Activated naive CD8-positive, alpha-beta T cell (primary cell): ENCODE data around the gene BACH2.

Experiments
- H3K27ac Mint-ChIP-seq: one replicate; pipeline ENCODE4 v1.8.0; 2021; ENCODE audit warnings: mixed read lengths
- H3K27me3 Mint-ChIP-seq: one replicate; pipeline ENCODE4 v1.8.0; 2021; ENCODE audit warnings: mixed read lengths
- H3K36me3 Mint-ChIP-seq: one replicate; pipeline ENCODE4 v1.8.0; 2021; ENCODE audit warnings: mixed read lengths
- H3K4me1 Mint-ChIP-seq: one replicate; pipeline ENCODE4 v1.8.0; 2021; ENCODE audit warnings: low read depth, mixed read lengths
- H3K4me3 Mint-ChIP-seq: one replicate; pipeline ENCODE4 v1.8.0; 2021; ENCODE audit warnings: mild to moderate bottlenecking, mixed read lengths
- H3K9me3 Mint-ChIP-seq: one replicate; pipeline ENCODE4 v1.8.0; 2021; ENCODE audit warnings: low read depth, mixed read lengths

The BACH2 gene

DNA sequence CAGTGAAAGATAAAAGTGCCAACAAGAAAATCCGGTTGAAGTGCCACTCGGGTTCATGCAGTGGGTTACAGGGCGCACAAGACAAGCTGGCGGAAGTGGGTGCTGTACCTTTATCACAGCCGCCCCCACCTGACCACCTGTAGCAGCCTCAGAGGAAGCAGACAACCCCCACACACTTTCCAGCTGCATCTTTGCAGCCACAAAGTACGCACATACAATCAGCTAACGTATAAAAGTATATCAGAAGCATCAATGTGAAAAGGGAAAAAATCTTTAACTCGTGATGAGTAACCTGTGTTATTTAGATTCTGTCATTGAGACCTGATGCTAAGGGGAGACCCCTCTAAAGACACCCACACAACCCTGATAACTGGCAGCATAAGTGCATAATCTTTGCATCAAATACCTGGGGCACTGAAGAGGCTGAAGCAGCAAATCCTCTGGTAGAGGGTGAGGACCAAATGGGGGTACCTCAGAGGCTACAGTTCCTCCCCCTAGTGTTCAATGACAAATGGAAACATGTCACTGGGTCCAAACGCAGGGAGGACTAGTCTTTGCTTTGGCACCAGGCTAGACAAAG is 22.1 kb downstream of the BACH2 start:
- peaks cover 90% of the 10 kb centered on the region for H3K4me1 Mint-ChIP-seq
- H3K4me3 Mint-ChIP-seq, result peak overlapping the region; percentile 71
- peaks cover 38% of the 10 kb centered on the region for H3K36me3 Mint-ChIP-seq
- H3K9me3 Mint-ChIP-seq, result no peaks in the 10 kb centered on the region
- peak overlapping the region; percentile 96 for H3K27ac Mint-ChIP-seq
- H3K27me3 Mint-ChIP-seq, result no peaks in the 10 kb centered on the region

DNA sequence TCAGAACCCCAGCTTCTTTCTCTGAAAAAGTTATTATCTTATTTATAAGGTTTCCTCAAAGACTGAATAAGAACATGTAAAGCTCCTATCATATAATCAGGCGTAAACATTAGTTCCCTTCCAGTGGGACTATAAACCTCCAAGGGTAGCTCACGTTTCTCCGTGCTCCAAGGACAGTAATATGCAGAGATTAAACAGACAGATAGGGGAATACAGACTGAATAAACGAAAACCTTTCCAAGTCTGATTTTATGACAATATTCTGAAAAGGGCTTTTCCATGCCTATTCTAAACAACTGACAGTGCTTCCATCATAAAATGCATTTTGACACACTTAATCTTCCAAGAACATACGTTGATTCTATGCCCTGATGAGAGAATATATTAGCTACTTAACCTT is 22.8 kb downstream of the BACH2 start:
- Mint-ChIP-seq H3K4me1 (peaks cover 90% of the 10 kb centered on the region), H3K27ac (peak overlapping the region; percentile 96), H3K4me3 (peak overlapping the region; percentile 71), H3K27me3 (no peaks in the 10 kb centered on the region), H3K36me3 (peaks cover 38% of the 10 kb centered on the region), H3K9me3 (no peaks in the 10 kb centered on the region)

DNA sequence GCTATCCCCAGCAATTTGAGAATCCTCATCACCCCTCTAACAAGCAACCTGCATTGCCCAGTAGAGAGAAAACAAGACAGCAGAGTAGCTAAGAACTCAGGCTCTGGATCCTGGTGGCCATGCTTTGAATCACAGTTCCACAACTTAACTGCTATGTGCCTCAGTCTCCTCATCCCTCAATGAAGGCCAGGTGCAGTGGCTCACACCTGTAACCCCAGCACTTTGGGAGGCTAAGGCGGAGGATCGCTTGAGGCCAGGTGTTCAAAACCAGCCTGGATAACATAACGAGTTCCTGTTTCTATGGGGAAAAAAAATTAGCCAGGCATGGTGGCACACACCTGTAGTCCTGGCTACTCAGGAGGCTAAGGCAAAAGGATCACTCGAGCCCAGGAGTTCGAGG is 23.7 kb downstream of the BACH2 start:
- no peaks in the 10 kb centered on the region for H3K27me3 Mint-ChIP-seq
- peaks cover 86% of the 10 kb centered on the region for H3K4me1 Mint-ChIP-seq
- H3K4me3 Mint-ChIP-seq, result peak overlapping the region; percentile 71
- H3K9me3 Mint-ChIP-seq, result no peaks in the 10 kb centered on the region
- H3K36me3 Mint-ChIP-seq, result peaks cover 30% of the 10 kb centered on the region
- peak overlapping the region; percentile 96 for H3K27ac Mint-ChIP-seq

DNA sequence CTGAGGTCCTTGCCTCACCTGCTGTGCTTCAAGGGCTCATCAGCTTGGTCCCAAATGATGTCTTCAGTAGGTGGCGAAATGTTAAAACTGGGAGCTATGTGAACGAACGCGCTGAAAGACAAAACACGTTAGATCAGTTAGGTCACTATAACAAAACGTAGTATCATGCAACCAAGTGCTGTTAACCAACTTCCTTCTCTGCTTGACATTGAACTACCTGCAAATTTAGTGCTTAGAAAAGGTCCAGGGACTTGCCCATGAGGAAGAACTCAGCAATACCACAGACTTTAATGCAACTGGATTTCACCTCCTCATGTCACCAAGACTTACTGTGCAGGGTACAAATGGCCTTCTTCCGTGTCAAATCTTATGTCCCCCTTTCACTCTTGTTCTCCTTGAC is 24.8 kb downstream of the BACH2 start:
- Mint-ChIP-seq H3K4me3 (peak overlapping the region; percentile 71), H3K36me3 (peaks cover 28% of the 10 kb centered on the region), H3K4me1 (peaks cover 86% of the 10 kb centered on the region), H3K27ac (peak overlapping the region; percentile 96), H3K27me3 (no peaks in the 10 kb centered on the region), H3K9me3 (no peaks in the 10 kb centered on the region)

DNA sequence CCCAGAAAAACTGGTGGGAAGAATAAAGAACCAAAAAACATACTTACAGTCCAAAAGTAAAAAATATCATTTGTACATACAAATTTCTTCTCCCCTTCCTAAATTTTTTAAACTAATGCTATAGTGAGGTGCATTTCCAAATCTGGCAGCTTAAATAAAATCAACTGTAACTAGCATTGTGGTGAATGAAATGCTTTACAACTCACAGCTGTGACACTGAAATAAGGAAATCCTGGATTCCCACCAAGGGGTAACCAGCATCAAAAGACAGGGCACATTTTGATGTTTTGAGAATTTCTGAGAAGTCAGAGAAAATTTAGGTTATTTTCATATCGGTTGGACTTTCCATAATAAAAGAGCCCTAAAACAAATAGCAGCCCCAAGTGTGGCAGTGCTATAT is 27.3 kb downstream of the BACH2 start:
- H3K4me3 Mint-ChIP-seq, result peak overlapping the region; percentile 74

DNA sequence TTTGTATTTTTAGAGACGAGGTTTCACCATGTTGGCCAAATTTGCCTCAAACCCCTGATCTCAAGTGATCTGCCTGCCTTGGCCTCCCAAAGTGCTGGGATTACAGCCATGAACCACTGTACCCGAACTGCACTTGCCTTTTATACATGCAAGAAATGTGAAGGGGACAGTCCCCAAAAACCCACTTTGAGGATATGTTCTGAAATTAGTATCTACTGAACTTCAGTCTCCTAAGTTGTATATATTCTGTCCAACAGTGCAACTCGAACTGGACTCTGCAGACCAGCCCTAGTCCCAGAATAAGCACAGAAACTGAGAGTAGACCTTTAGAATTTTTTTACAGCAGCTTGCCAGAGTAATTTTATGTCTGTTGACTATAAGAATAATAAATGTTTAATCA is 28.5 kb downstream of the BACH2 start:
- Mint-ChIP-seq H3K27ac (peak overlapping the region; percentile 97), H3K4me3 (peak overlapping the region; percentile 68), H3K4me1 (peaks cover 89% of the 10 kb centered on the region), H3K36me3 (peaks cover 33% of the 10 kb centered on the region), H3K9me3 (no peaks in the 10 kb centered on the region), H3K27me3 (no peaks in the 10 kb centered on the region)

More for the DNA sequence above, 27.3 kb downstream of the BACH2 start:
- Mint-ChIP-seq H3K27me3 (no peaks in the 10 kb centered on the region), H3K36me3 (peaks cover 33% of the 10 kb centered on the region), H3K9me3 (no peaks in the 10 kb centered on the region), H3K27ac (peak overlapping the region; percentile 96), H3K4me1 (peaks cover 90% of the 10 kb centered on the region)

DNA sequence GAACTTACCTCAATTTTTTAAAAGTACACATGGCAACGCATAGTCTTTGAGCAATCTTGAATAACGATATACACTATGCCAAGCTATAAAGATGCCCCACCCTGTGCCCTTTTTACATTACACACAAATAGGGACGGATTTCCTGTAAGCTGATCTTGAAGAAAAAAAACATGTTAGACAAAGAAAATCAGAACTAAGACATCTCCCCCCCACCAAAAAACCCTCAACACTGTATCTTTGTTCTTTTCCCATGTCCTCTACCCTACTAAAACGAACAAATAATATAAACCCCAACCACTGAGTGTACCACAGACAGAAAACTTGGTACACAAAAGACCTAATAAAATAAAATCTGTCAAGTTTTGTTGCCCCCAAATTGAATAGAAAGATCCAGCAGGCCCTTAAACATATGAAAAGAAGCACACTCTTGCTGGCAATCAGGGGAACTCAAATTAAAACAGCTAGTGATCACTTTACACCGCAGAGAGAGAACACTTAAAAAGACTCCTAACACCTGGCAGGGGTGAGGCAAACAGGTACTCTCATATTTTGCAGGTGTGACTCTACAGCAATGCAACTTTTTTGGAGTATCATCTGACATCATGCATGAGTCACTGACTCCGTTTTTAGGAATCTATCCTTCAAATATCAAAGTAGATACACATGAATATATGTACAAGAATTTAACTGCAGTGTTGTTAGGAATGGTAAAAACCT is 29.6 kb downstream of the BACH2 start:
- Mint-ChIP-seq H3K4me3 (peak overlapping the region; percentile 79), H3K4me1 (peaks cover 89% of the 10 kb centered on the region), H3K36me3 (peaks cover 36% of the 10 kb centered on the region)

DNA sequence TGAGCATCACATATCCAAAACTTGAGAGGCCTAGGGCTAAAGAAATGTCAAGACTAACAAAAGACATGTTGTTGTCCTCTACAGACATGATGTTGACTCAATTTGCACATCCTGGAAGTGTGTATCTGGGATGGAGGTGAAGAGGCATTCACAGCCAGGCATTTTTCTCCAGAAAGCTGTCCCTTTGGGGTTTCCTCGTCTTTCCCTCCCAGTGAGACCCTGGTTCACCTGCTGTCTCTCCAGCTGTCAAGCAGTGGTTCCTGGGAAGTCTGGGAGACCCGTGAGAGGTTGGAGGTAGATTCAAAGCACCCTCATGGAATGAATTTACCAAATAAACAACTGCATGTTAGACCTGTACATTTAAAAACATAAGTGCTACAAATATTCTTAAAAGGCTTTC is 32.1 kb downstream of the BACH2 start:
- peaks cover 46% of the 10 kb centered on the region for H3K36me3 Mint-ChIP-seq
- H3K4me3 Mint-ChIP-seq, result peak overlapping the region; percentile 4

More for the DNA sequence above, 29.6 kb downstream of the BACH2 start:
- H3K27me3 Mint-ChIP-seq, result no peaks in the 10 kb centered on the region
- H3K27ac Mint-ChIP-seq, result peak overlapping the region; percentile 97
- H3K9me3 Mint-ChIP-seq, result peaks cover 4% of the 10 kb centered on the region

DNA sequence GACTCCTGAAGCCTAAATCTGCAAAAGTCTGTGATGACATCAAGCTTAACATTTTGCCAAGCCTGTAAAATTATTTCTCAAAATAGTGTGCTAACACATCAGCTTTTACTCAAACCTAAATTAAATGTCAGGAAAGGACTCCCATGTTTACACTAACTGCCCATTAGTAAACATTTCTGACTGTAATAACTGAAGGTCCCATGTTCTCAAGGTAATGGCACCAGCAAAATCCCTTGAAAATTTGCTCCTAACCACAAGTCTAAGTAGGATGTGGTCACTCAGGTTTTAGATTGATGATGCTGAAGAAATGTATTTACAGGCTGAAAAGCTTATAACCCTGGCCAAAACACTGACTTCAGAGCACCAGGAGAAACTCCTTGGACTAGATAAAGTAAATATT is 33.0 kb downstream of the BACH2 start:
- Mint-ChIP-seq H3K27ac (peak overlapping the region; percentile 97), H3K36me3 (peaks cover 54% of the 10 kb centered on the region), H3K9me3 (peaks cover 23% of the 10 kb centered on the region)

More for the DNA sequence above, 32.1 kb downstream of the BACH2 start:
- Mint-ChIP-seq H3K27me3 (no peaks in the 10 kb centered on the region), H3K27ac (peak overlapping the region; percentile 97), H3K4me1 (peaks cover 92% of the 10 kb centered on the region), H3K9me3 (peaks cover 20% of the 10 kb centered on the region)

DNA sequence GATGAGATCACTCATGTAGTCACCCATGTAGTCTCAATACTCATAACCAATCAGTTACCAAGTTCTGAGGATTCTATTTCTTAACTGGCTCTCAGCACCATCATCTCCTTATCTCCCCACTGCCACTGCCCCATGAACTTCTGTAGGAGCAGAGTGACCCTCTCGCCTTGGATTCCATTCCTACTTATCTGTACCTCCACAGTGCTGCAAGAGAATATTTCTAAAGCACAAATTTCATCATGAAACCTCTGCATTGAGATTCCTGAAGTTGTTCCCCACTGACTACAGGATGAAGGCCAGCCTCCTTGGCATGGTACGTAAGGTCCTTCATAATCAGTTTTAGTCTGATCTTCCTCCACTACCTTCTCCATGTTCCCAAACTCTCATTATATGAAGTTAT is 34.8 kb downstream of the BACH2 start:
- Mint-ChIP-seq H3K4me1 (peaks cover 93% of the 10 kb centered on the region), H3K4me3 (peak overlapping the region; percentile 20), H3K9me3 (peaks cover 23% of the 10 kb centered on the region), H3K27ac (peak overlapping the region; percentile 97), H3K36me3 (peaks cover 55% of the 10 kb centered on the region), H3K27me3 (no peaks in the 10 kb centered on the region)

More for the DNA sequence above, 33.0 kb downstream of the BACH2 start:
- peak overlapping the region; percentile 75 for H3K4me3 Mint-ChIP-seq
- H3K4me1 Mint-ChIP-seq, result peaks cover 93% of the 10 kb centered on the region
- H3K27me3 Mint-ChIP-seq, result no peaks in the 10 kb centered on the region

DNA sequence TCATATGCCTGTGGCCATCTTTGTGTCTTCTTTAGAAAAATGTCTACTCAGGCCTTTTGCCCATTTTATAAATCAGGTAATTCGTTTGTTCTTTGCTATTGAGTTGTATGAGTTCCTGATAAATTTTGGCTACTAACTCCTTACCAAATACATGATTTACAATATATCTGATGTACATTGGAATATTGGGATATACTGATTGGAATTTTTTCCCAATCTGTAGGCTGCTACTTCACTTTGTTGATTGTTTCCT is 39.2 kb downstream of the BACH2 start:
- H3K9me3 Mint-ChIP-seq, result peaks cover 41% of the 10 kb centered on the region
- H3K27me3 Mint-ChIP-seq, result no peaks in the 10 kb centered on the region
- H3K4me3 Mint-ChIP-seq, result peak overlapping the region; percentile 18
- peaks cover 71% of the 10 kb centered on the region for H3K36me3 Mint-ChIP-seq
- peaks cover 93% of the 10 kb centered on the region for H3K4me1 Mint-ChIP-seq
- H3K27ac Mint-ChIP-seq, result peak overlapping the region; percentile 97

DNA sequence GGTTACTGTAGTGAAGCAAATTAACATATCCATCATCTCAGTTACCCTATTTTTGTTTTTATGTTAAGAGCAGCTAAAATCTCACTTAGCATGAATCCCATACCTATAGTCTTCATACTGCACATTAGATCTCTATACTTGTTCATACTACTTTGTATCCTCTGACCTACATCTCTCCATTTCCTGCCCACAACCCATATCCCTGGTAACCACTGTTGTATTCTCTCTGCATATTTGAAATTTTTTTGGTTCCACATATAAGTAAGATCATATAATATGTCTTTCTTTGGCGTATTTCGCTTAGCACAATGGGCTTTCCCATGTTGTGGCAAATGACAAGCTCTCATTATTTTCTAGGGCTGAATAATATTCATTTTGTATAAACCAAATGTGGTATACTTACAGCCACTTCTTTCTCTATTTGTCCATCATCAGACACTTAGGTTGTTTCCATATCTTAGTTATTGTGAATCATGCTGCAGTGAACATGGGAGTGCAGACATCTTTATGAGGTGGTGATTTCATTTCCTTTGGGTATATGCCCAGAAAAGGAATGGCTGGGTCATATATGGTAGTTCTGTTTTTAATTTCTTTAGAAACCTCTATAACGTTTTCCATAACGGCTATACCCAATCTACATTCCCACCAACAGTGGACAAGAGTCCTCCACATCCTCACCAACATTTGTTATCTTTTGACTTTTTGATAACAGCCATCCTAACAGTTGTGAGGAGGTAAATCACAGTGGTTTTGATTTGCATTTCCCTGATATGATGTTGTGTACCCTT is 39.8 kb downstream of the BACH2 start:
- H3K4me1 Mint-ChIP-seq, result peaks cover 93% of the 10 kb centered on the region
- H3K9me3 Mint-ChIP-seq, result peaks cover 36% of the 10 kb centered on the region
- peak overlapping the region; percentile 97 for H3K27ac Mint-ChIP-seq
- peaks cover 67% of the 10 kb centered on the region for H3K36me3 Mint-ChIP-seq
- H3K4me3 Mint-ChIP-seq, result peak overlapping the region; percentile 18
- no peaks in the 10 kb centered on the region for H3K27me3 Mint-ChIP-seq

DNA sequence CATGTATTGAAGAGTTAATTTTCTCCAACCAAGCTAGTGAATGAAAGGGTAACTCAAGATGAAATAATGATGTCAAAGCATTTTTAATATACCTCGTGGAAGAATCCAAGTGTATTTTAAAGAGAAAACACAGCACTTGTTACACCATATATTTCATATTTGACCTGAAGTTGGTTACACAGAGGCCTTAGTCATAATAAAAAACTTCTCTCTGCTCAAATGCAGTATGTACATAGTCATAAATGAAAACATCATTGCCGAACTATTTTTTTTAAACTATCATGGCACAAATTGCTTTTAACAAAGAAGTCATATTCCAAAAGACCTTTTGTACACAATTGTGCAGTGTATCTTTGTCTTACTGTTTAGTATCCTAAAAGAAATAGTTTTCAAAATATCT is 43.0 kb downstream of the BACH2 start:
- peaks cover 89% of the 10 kb centered on the region for H3K4me1 Mint-ChIP-seq
- peak overlapping the region; percentile 98 for H3K27ac Mint-ChIP-seq
- H3K4me3 Mint-ChIP-seq, result peak overlapping the region; percentile 52
- no peaks in the 10 kb centered on the region for H3K27me3 Mint-ChIP-seq
- H3K36me3 Mint-ChIP-seq, result peaks cover 45% of the 10 kb centered on the region
- peaks cover 18% of the 10 kb centered on the region for H3K9me3 Mint-ChIP-seq

DNA sequence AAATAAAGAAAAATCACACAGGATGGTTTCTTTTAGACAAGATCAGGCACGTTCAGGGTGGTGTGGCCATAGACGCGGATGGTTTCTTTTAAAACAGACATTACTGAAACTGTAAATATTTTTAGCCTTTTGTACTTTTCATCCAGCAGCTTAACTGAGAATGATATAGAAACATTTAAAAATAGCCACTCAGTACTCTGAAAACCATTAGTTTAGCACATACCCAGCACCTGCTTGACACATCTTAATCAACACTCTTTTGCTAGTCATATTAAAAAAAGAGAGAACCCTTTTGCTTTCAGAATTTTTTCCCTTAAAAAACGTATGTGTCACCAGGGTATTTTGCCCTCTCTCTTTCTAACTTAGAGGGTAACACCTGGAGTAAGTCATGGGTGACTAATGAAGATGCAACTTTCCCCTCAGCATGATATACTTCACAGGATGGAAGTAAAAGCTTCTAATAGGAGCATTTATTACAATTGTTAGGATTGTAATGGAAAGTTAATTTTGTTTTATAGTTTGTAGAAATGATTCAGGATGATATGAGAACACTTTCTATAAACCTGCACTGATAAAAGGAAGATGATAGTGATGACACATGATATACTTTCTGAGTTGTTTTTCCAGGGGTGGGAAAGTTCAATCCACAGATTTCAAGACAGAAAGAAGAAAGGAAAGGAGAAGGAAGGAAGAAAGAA is 45.2 kb downstream of the BACH2 start:
- peak overlapping the region; percentile 68 for H3K4me3 Mint-ChIP-seq
- H3K4me1 Mint-ChIP-seq, result peaks cover 93% of the 10 kb centered on the region
- no peaks in the 10 kb centered on the region for H3K27me3 Mint-ChIP-seq
- H3K9me3 Mint-ChIP-seq, result peaks cover 22% of the 10 kb centered on the region
- H3K27ac Mint-ChIP-seq, result peak overlapping the region; percentile 98
- H3K36me3 Mint-ChIP-seq, result peaks cover 53% of the 10 kb centered on the region

DNA sequence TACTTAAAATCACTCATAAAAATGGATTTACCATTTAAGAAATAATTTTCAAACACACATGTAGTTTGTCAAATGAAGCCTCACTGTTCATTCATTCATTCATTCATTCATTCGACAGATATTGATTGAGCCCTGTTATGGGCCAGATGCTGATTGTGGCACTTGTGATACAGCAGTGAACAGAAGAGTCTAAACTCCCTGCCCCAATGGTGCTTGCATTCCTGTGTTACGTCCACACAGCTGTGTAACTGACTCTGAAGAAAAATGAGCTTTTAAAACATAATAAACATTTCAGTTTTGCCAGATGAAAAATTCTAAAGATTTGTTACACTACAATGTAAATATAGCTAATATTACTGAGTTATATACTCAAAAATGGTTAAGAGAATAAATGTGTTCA is 46.2 kb downstream of the BACH2 start:
- Mint-ChIP-seq H3K36me3 (peaks cover 49% of the 10 kb centered on the region), H3K27me3 (no peaks in the 10 kb centered on the region), H3K27ac (peak overlapping the region; percentile 98), H3K4me3 (peak overlapping the region; percentile 80), H3K4me1 (peaks cover 93% of the 10 kb centered on the region), H3K9me3 (peaks cover 12% of the 10 kb centered on the region)
